GM23248 (cell line): Measurements from ENCODE around the gene KRTAP4-9. TPM values are rescaled to one million over a fixed set of nuclear protein-coding genes. Genes with fewer than 3 reads are reported as not detected.
"Not testable (repeated sequence)": the region's sequence is repeated elsewhere in the genome, so short reads cannot be mapped to it uniquely, and the experiment has no call there.

Experiments
- DNase-seq: peaks from one replicate; pipeline ENCODE4 v3.0.0-alpha.2; 2015
- H2AFZ ChIP-seq: fragments of 200-600 bp; sonication (generic); 2 replicates; pipeline ENCODE4 v1.6.1; 2016; ENCODE audit warnings: antibody characterized with exemption
- H3F3A ChIP-seq: fragments of 200-600 bp; sonication (generic); 2 replicates; pipeline ENCODE4 v1.6.1; 2016; ENCODE audit warnings: mild to moderate bottlenecking, antibody characterized with exemption, mixed run types; ENCODE audit not compliant: insufficient read depth
- H3K27ac ChIP-seq: fragments of 200-600 bp; sonication (generic); 2 replicates; pipeline ENCODE4 v1.5.1; 2016; ENCODE audit warnings: mild to moderate bottlenecking
- H3K27me3 ChIP-seq: fragments of 200-600 bp; sonication (generic); replicated peaks from 2 replicates; pipeline ENCODE4 v1.6.1; 2016; ENCODE audit warnings: mild to moderate bottlenecking; ENCODE audit not compliant: insufficient read depth
- H3K36me3 ChIP-seq: fragments of 200-600 bp; sonication (generic); 2 replicates; pipeline ENCODE4 v1.6.1; 2016; ENCODE audit warnings: low read depth, mild to moderate bottlenecking
- H3K4me1 ChIP-seq: fragments of 200-600 bp; sonication (generic); 2 replicates; pipeline ENCODE4 v1.6.1; 2016; ENCODE audit warnings: mild to moderate bottlenecking; ENCODE audit not compliant: insufficient read depth
- H3K4me2 ChIP-seq: fragments of 200-600 bp; sonication (generic); one replicate; pipeline ENCODE4 v1.6.1; 2016; ENCODE audit warnings: mild to moderate bottlenecking; ENCODE audit not compliant: unreplicated experiment
- H3K4me3 ChIP-seq: fragments of 200-600 bp; sonication (generic); 2 replicates; pipeline ENCODE4 v1.5.1; 2016; ENCODE audit warnings: mild to moderate bottlenecking
- H3K79me2 ChIP-seq: fragments of 200-600 bp; sonication (generic); 2 replicates; pipeline ENCODE4 v1.6.1; 2016; ENCODE audit warnings: mild to moderate bottlenecking; ENCODE audit not compliant: insufficient read depth
- H3K9ac ChIP-seq: fragments of 200-600 bp; sonication (generic); 2 replicates; pipeline ENCODE4 v1.6.1; 2016; ENCODE audit warnings: mild to moderate bottlenecking
- H3K9me2 ChIP-seq: fragments of 200-600 bp; sonication (generic); 2 replicates; pipeline ENCODE4 v1.6.1; 2016; ENCODE audit warnings: mixed run types, mild to moderate bottlenecking, moderate library complexity; ENCODE audit not compliant: insufficient read depth
- H3K9me3 ChIP-seq: fragments of 200-600 bp; sonication (generic); one replicate; pipeline ENCODE4 v1.6.1; 2017; ENCODE audit warnings: low read depth
- H4K20me1 ChIP-seq: fragments of 200-600 bp; sonication (generic); 2 replicates; pipeline ENCODE4 v1.6.0; 2016; ENCODE audit not compliant: insufficient read depth
- EZH2 ChIP-seq: fragments of 200-600 bp; sonication (generic); IDR thresholded peaks from 2 replicates; pipeline ENCODE4 v1.6.1; 2018; ENCODE audit warnings: antibody characterized with exemption, mild to moderate bottlenecking; ENCODE audit not compliant: insufficient read depth, poor library complexity, severe bottlenecking
- EZH2phosphoT487 ChIP-seq: fragments of 200-600 bp; sonication (generic); IDR thresholded peaks from 2 replicates; pipeline ENCODE4 v1.6.1; 2018; ENCODE audit warnings: antibody characterized with exemption, moderate library complexity, mild to moderate bottlenecking, low read depth; ENCODE audit not compliant: insufficient read depth
- WGBS, 2 experiments: methylation state at CpG; one replicate each; pipeline ENCODE4 v1.1.6; 2015 to 2017; ENCODE audit warnings: low lambda C conversion rate in 2 of 2, low coverage in 1 of 2; ENCODE audit errors: missing lambda C conversion rate in 2 of 2; 5-methylcytosine and 5-hydroxymethylcytosine counted together
- in situ Hi-C: fragments of 300-500 bp; cut with MboI; formaldehyde crosslinking; loops from 2 replicates; pipeline ENCODE4 v1.15.0; 2020
- polyA plus RNA-seq: library from polyadenylated mRNA; unstranded; fragments of >200 nt; fragmentation: Nextera tagmentation; extraction: Ambion mirVana; gene quantifications from 2 replicates; pipeline ENCODE4 v1.2.1, GENCODE V29; 2016
- total RNA-seq: library from RNA; depleted of rRNA; stranded (reverse); fragments of >200 nt; shearing (Covaris generic); gene quantifications from 2 replicates; pipeline ENCODE4 v1.2.3, GENCODE V29; 2014; rRNA removed

Gene KRTAP4-9
- total RNA-seq (not detected in 2 replicates), polyA plus RNA-seq (0.49 and 0.51 TPM in 2 replicates)

GRCh38 chr17:41105347-41105746, at the start of gene KRTAP4-9:
KRTAP4-9 (plus strand) TSS chr17:41105389; CDS start chr17:41105389, 0 bp downstream.
- Histone ChIP-seq H3K4me1 (peaks cover 30% of the 10 kb centered on the region), H3K4me2 (peak within 1 kb of the TSS; percentile 55), H3F3A (peaks cover 33% of the 10 kb centered on the region), H3K27ac (peak within 1 kb of the TSS; percentile 72)
- WGBS, 2 experiments, result 74 to 79% methylated on average over 9 to 10 of the region's 10 CpGs
- H3K27me3 ChIP-seq, H4K20me1 ChIP-seq, in situ Hi-C loops, DNase-seq, H3K79me2 ChIP-seq, H2AFZ ChIP-seq, H3K36me3 ChIP-seq, H3K9me3 ChIP-seq, H3K9me2 ChIP-seq, H3K9ac ChIP-seq, H3K4me3 ChIP-seq: not testable (repeated sequence)

GRCh38 chr17:41057547-41057946, 47.6 kb upstream of the KRTAP4-9 start:
- H3K27ac ChIP-seq, result no peak overlapping the region

GRCh38 chr17:41058741-41059140, 46.4 kb upstream of the KRTAP4-9 start:
- no peak overlapping the region for H2AFZ ChIP-seq
- no peaks in the 10 kb centered on the region for H3K9me3 ChIP-seq
- 48 to 61% methylated on average over 5 of the region's 5 CpGs for WGBS, 2 experiments
- H3K4me3 ChIP-seq, result no peak overlapping the region
- DNase-seq, result peak; percentile 20
- no peaks in the 10 kb centered on the region for H3K9me2 ChIP-seq
- 0 out of 2 replicates have a peak, but pooled peaks cover under 1% of the 10 kb centered on the region for H3K36me3 ChIP-seq
- in situ Hi-C loops, result no loop called here
- peaks cover 50% of the 10 kb centered on the region for H3K4me1 ChIP-seq
- peak overlapping the region; percentile 19 for H3K4me2 ChIP-seq
- H3K79me2 ChIP-seq, result no peaks in the 10 kb centered on the region
- H3F3A ChIP-seq, result peaks cover 55% of the 10 kb centered on the region
- H3K27me3 ChIP-seq, result no peaks in the 10 kb centered on the region
- peak overlapping the region; percentile 18 for H3K9ac ChIP-seq
- H4K20me1 ChIP-seq, result no peaks in the 10 kb centered on the region
- TF ChIP-seq EZH2 (no peak), EZH2phosphoT487 (no peak)
- H3K27ac ChIP-seq, result peak overlapping the region; percentile 85

More at GRCh38 chr17:41057547-41057946, 47.6 kb upstream of the KRTAP4-9 start:
- in situ Hi-C loops, result no loop called here
- Histone ChIP-seq H3K4me2 (no peak overlapping the region), H3K4me3 (no peak overlapping the region), H3K36me3 (peaks cover 6% of the 10 kb centered on the region; the same call in 1 of the 2 replicates), H3K9ac (no peak overlapping the region), H3K9me3 (no peaks in the 10 kb centered on the region), H2AFZ (no peak overlapping the region), H3K4me1 (peaks cover 47% of the 10 kb centered on the region), H3F3A (peaks cover 55% of the 10 kb centered on the region), H3K9me2 (no peaks in the 10 kb centered on the region), H3K27me3 (no peaks in the 10 kb centered on the region), H4K20me1 (no peaks in the 10 kb centered on the region), H3K79me2 (no peaks in the 10 kb centered on the region)
- 96 to 100% methylated on average over 1 of the region's 1 CpG for WGBS, 2 experiments
- DNase-seq, result no peak
- TF ChIP-seq EZH2phosphoT487, result no peak
- TF ChIP-seq EZH2, result no peak

GRCh38 chr17:41059276-41060051, 45.7 kb upstream of the KRTAP4-9 start:
- H3K9me2 ChIP-seq, H2AFZ ChIP-seq, H4K20me1 ChIP-seq, in situ Hi-C loops, H3K4me3 ChIP-seq, H3K79me2 ChIP-seq, H3K36me3 ChIP-seq, H3K9me3 ChIP-seq, H3K27me3 ChIP-seq: not testable (repeated sequence)
- H3K4me2 ChIP-seq, result peak overlapping the region; percentile 19
- peak overlapping the region; percentile 18; the same call in 1 of the 2 replicates for H3K9ac ChIP-seq
- H3F3A ChIP-seq, result peaks cover 62% of the 10 kb centered on the region
- peak; percentile 92 for DNase-seq
- H3K27ac ChIP-seq, result peak overlapping the region; percentile 85
- 48 to 57% methylated on average over 8 to 10 of the region's 31 CpGs for WGBS, 2 experiments
- peaks cover 50% of the 10 kb centered on the region for H3K4me1 ChIP-seq
